ENCODE results near the gene DPF3. TPM values are rescaled to one million over a fixed set of nuclear protein-coding genes. Genes with fewer than 3 reads are reported as not detected.

The DPF3 gene
- total and polyA plus RNA-seq, 5 donors from 2014 or later, result 0.11 to 2.0 (median 0.49) TPM; not detected in 1

GRCh38 chr14:72781561-72782508 lies 112.1 kb downstream of the DPF3 start:
- no peak for DNase-seq
- Mint-ChIP-seq H3K4me1 (peaks cover 4 to 6% (median 4%) of the 10 kb centered on the region in 4 donors), H3K36me3 (no peaks in the 10 kb centered on the region), H3K4me3 (no peak overlapping the region), H3K27me3 (no peaks in the 10 kb centered on the region), H3K27ac (no peak overlapping the region), H3K9me3 (peaks cover 0 to 6% (median 2%) of the 10 kb centered on the region in 7 donors)
- H3K27me3 ChIP-seq (ENCODE audit: control insufficient read depth, insufficient read depth, low read length), result no peaks in the 10 kb centered on the region
- ATAC-seq (ENCODE audit: low read depth in 2 of 2), result no peak
- no peaks in the 10 kb centered on the region for H3K4me1 ChIP-seq (ENCODE audit: control insufficient read depth, insufficient read depth, low read length, poor library complexity, severe bottlenecking)
- H3K36me3 ChIP-seq (ENCODE audit: control insufficient read depth, insufficient read depth, low read length), result no peaks in the 10 kb centered on the region
- H3K9me3 ChIP-seq (ENCODE audit: control insufficient read depth in 2 of 2, low read length in 2 of 2), result no peaks in the 10 kb centered on the region
- H3K4me3 ChIP-seq (ENCODE audit: low read depth, low read length), result no peak overlapping the region
- no peak overlapping the region for H3K27ac ChIP-seq (ENCODE audit: insufficient read depth, low read length, poor library complexity, severe bottlenecking)

GRCh38 chr14:72780751-72781150 lies 113.2 kb downstream of the DPF3 start:
- Mint-ChIP-seq H3K27ac (no peak overlapping the region), H3K4me1 (peaks cover 4 to 7% (median 5%) of the 10 kb centered on the region in 4 donors)
- no peak for ATAC-seq (ENCODE audit: low read depth in 2 of 2)

GRCh38 chr14:72779679-72780078 lies 114.2 kb downstream of the DPF3 start:
- Mint-ChIP-seq H3K27ac (no peak overlapping the region), H3K9me3 (peaks cover 0 to 6% (median 2%) of the 10 kb centered on the region in 7 donors), H3K27me3 (peaks cover 5% of the 10 kb centered on the region), H3K4me3 (no peak overlapping the region), H3K36me3 (no peaks in the 10 kb centered on the region), H3K4me1 (peaks cover 4 to 7% (median 5%) of the 10 kb centered on the region in 4 donors)
- Histone ChIP-seq H3K9me3 (ENCODE audit: control insufficient read depth in 2 of 2, low read length in 2 of 2) (no peaks in the 10 kb centered on the region), H3K27me3 (ENCODE audit: control insufficient read depth, insufficient read depth, low read length) (no peaks in the 10 kb centered on the region), H3K27ac (ENCODE audit: insufficient read depth, low read length, poor library complexity, severe bottlenecking) (no peak overlapping the region), H3K4me1 (ENCODE audit: control insufficient read depth, insufficient read depth, low read length, poor library complexity, severe bottlenecking) (no peaks in the 10 kb centered on the region), H3K36me3 (ENCODE audit: control insufficient read depth, insufficient read depth, low read length) (no peaks in the 10 kb centered on the region), H3K4me3 (ENCODE audit: low read depth, low read length) (no peak overlapping the region)
- ATAC-seq (ENCODE audit: low read depth in 2 of 2), result no peak
- no peak for DNase-seq

More at GRCh38 chr14:72780751-72781150, 113.2 kb downstream of the DPF3 start:
- Mint-ChIP-seq H3K9me3 (peaks cover 0 to 6% (median 2%) of the 10 kb centered on the region in 7 donors), H3K36me3 (no peaks in the 10 kb centered on the region), H3K4me3 (no peak overlapping the region), H3K27me3 (peaks cover 4% of the 10 kb centered on the region)
- DNase-seq, result no peak
- Histone ChIP-seq H3K4me3 (ENCODE audit: low read depth, low read length) (no peak overlapping the region), H3K36me3 (ENCODE audit: control insufficient read depth, insufficient read depth, low read length) (no peaks in the 10 kb centered on the region), H3K27ac (ENCODE audit: insufficient read depth, low read length, poor library complexity, severe bottlenecking) (no peak overlapping the region), H3K4me1 (ENCODE audit: control insufficient read depth, insufficient read depth, low read length, poor library complexity, severe bottlenecking) (no peaks in the 10 kb centered on the region), H3K9me3 (ENCODE audit: control insufficient read depth in 2 of 2, low read length in 2 of 2) (no peaks in the 10 kb centered on the region), H3K27me3 (ENCODE audit: control insufficient read depth, insufficient read depth, low read length) (no peaks in the 10 kb centered on the region)

GRCh38 chr14:72777636-72778035 lies 116.3 kb downstream of the DPF3 start:
- Mint-ChIP-seq H3K27ac (no peak overlapping the region), H3K9me3 (peaks cover 0 to 6% (median 2%) of the 10 kb centered on the region in 7 donors), H3K27me3 (peaks cover 5% of the 10 kb centered on the region)

GRCh38 chr14:72776701-72777261 lies 117.1 kb downstream of the DPF3 start:
- Mint-ChIP-seq H3K4me1 (peaks cover 0 to 7% (median 2%) of the 10 kb centered on the region in 4 donors), H3K27ac (peak overlapping the region in 2 of 3 donors; percentile 23 to 85), H3K9me3 (peaks cover 0 to 6% (median 2%) of the 10 kb centered on the region in 7 donors), H3K36me3 (no peaks in the 10 kb centered on the region), H3K4me3 (no peak overlapping the region), H3K27me3 (peaks cover 5% of the 10 kb centered on the region)
- no peaks in the 10 kb centered on the region for H3K36me3 ChIP-seq (ENCODE audit: control insufficient read depth, insufficient read depth, low read length)
- H3K27me3 ChIP-seq (ENCODE audit: control insufficient read depth, insufficient read depth, low read length), result no peaks in the 10 kb centered on the region
- no peaks in the 10 kb centered on the region for H3K9me3 ChIP-seq (ENCODE audit: control insufficient read depth in 2 of 2, low read length in 2 of 2)
- H3K4me1 ChIP-seq (ENCODE audit: control insufficient read depth, insufficient read depth, low read length, poor library complexity, severe bottlenecking), result no peaks in the 10 kb centered on the region
- H3K27ac ChIP-seq (ENCODE audit: insufficient read depth, low read length, poor library complexity, severe bottlenecking), result no peak overlapping the region
- DNase-seq, result no peak
- H3K4me3 ChIP-seq (ENCODE audit: low read depth, low read length), result no peak overlapping the region
- no peak for ATAC-seq (ENCODE audit: low read depth in 2 of 2)

More at GRCh38 chr14:72777636-72778035, 116.3 kb downstream of the DPF3 start:
- DNase-seq, result no peak
- H3K4me1 ChIP-seq (ENCODE audit: control insufficient read depth, insufficient read depth, low read length, poor library complexity, severe bottlenecking), result no peaks in the 10 kb centered on the region
- H3K4me1 Mint-ChIP-seq, result peaks cover 0 to 7% (median 4%) of the 10 kb centered on the region in 4 donors
- ATAC-seq (ENCODE audit: low read depth in 2 of 2), result no peak
- no peaks in the 10 kb centered on the region for H3K9me3 ChIP-seq (ENCODE audit: control insufficient read depth in 2 of 2, low read length in 2 of 2)
- no peaks in the 10 kb centered on the region for H3K27me3 ChIP-seq (ENCODE audit: control insufficient read depth, insufficient read depth, low read length)
- H3K36me3 ChIP-seq (ENCODE audit: control insufficient read depth, insufficient read depth, low read length), result no peaks in the 10 kb centered on the region
- H3K4me3 Mint-ChIP-seq, result no peak overlapping the region
- H3K4me3 ChIP-seq (ENCODE audit: low read depth, low read length), result no peak overlapping the region
- no peaks in the 10 kb centered on the region for H3K36me3 Mint-ChIP-seq
- H3K27ac ChIP-seq (ENCODE audit: insufficient read depth, low read length, poor library complexity, severe bottlenecking), result no peak overlapping the region

- H3K9me3 Mint-ChIP-seq, result peaks cover 0 to 6% (median 2%) of the 10 kb centered on the region in 7 donors
- peaks cover 0 to 7% (median 2%) of the 10 kb centered on the region in 4 donors for H3K4me1 Mint-ChIP-seq
- H3K36me3 Mint-ChIP-seq, result no peaks in the 10 kb centered on the region
- H3K4me3 ChIP-seq (ENCODE audit: low read depth, low read length), result no peak overlapping the region
- H3K36me3 ChIP-seq (ENCODE audit: control insufficient read depth, insufficient read depth, low read length), result no peaks in the 10 kb centered on the region
- H3K27me3 ChIP-seq (ENCODE audit: control insufficient read depth, insufficient read depth, low read length), result no peaks in the 10 kb centered on the region
- H3K4me3 Mint-ChIP-seq, result no peak overlapping the region
- H3K27ac Mint-ChIP-seq, result no peak overlapping the region
- H3K4me1 ChIP-seq (ENCODE audit: control insufficient read depth, insufficient read depth, low read length, poor library complexity, severe bottlenecking), result no peaks in the 10 kb centered on the region
- no peaks in the 10 kb centered on the region for H3K9me3 ChIP-seq (ENCODE audit: control insufficient read depth in 2 of 2, low read length in 2 of 2)
- DNase-seq (no peak), ATAC-seq (ENCODE audit: low read depth in 2 of 2) (no peak)
- H3K27me3 Mint-ChIP-seq, result peaks cover 5% of the 10 kb centered on the region
- H3K27ac ChIP-seq (ENCODE audit: insufficient read depth, low read length, poor library complexity, severe bottlenecking), result no peak overlapping the region
Measured at GRCh38 chr14:72775923-72776554, 117.9 kb downstream of the DPF3 start.

GRCh38 chr14:72774894-72775620 lies 118.8 kb downstream of the DPF3 start:
- Mint-ChIP-seq H3K4me1 (peaks cover 0 to 7% (median 2%) of the 10 kb centered on the region in 4 donors), H3K27me3 (peaks cover 8% of the 10 kb centered on the region), H3K36me3 (no peaks in the 10 kb centered on the region), H3K27ac (no peak overlapping the region), H3K4me3 (no peak overlapping the region), H3K9me3 (peaks cover 0 to 6% (median 2%) of the 10 kb centered on the region in 7 donors)
- Histone ChIP-seq H3K27ac (ENCODE audit: insufficient read depth, low read length, poor library complexity, severe bottlenecking) (no peak overlapping the region), H3K27me3 (ENCODE audit: control insufficient read depth, insufficient read depth, low read length) (no peaks in the 10 kb centered on the region), H3K9me3 (ENCODE audit: control insufficient read depth in 2 of 2, low read length in 2 of 2) (no peaks in the 10 kb centered on the region), H3K4me3 (ENCODE audit: low read depth, low read length) (no peak overlapping the region), H3K36me3 (ENCODE audit: control insufficient read depth, insufficient read depth, low read length) (no peaks in the 10 kb centered on the region), H3K4me1 (ENCODE audit: control insufficient read depth, insufficient read depth, low read length, poor library complexity, severe bottlenecking) (no peaks in the 10 kb centered on the region)
- DNase-seq (no peak), ATAC-seq (ENCODE audit: low read depth in 2 of 2) (no peak)

All from CD4-positive, CD25-positive, alpha-beta regulatory T cell (primary cell).